ENCODE data around the gene CYP27C1. TPM values are rescaled to one million over a fixed set of nuclear protein-coding genes. Genes with fewer than 3 reads are reported as not detected.
A peak's percentile ranks its signal among the peaks of the same experiment; 100 is the strongest.

Gene CYP27C1
- polyA plus RNA-seq, 2 of the 4 experiments (the other 2 are of a cell fraction) = 2.2 to 4.6 TPM

DNA sequence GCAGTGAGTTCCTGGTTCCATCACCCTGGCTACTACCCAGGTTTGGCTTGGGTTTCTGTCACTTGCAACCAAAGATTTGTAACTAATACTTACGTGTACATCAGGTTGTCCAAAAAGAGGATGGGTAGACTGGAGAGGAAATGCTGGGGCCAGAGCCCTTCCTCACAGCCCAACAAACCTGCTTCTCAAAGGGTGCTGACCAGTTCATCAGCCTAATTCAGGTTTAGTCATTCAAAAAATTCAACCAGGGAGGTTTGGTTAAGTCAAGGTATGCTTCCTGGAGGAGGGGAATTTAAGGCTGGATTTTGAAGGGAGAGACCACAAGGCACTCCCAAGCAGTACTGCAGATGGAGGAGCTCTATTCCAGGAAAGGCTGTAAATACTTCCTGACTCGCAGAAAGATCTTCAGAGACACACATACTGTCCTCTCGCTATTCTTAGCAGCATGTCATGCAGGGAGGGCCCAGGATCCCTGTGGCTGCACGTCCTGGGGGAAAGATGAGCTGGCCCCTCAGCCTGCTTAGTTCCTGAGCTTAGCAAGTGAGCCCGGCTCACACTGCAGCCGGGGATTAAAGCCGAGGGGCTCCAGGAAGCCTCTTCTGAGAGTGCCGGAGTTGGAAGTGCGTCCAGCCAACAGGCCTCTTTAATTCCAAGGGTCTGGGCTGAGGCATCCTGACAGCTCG lies 73.1 kb downstream of the CYP27C1 start:
- Histone ChIP-seq H3K4me3 (no peak overlapping the region), H3K9me3 (peaks cover 10% of the 10 kb centered on the region; the same call in 1 of the 3 replicates), H3K27ac (peak overlapping the region in 1 of 2 experiments; percentile 70; a peak in 2 of 6 replicates), H3K4me1 (peaks cover 24% of the 10 kb centered on the region), H3K4me2 (no peak overlapping the region)
- WGBS (ENCODE audit: missing lambda C conversion rate) = 89% methylated on average over 10 of the region's 10 CpGs
- POLR2A ChIA-PET = no interaction called here
- TF ChIP-seq GATA3 (IDR thresholded peaks at IDR 0.05; ENCODE audit: borderline replicate concordance) (no peak), HOXB13 (CRISPR knock-in tag; IDR thresholded peaks at IDR 0.05; ENCODE audit: low read depth) (no peak)
- TF ChIP-seq, protein P1, sequence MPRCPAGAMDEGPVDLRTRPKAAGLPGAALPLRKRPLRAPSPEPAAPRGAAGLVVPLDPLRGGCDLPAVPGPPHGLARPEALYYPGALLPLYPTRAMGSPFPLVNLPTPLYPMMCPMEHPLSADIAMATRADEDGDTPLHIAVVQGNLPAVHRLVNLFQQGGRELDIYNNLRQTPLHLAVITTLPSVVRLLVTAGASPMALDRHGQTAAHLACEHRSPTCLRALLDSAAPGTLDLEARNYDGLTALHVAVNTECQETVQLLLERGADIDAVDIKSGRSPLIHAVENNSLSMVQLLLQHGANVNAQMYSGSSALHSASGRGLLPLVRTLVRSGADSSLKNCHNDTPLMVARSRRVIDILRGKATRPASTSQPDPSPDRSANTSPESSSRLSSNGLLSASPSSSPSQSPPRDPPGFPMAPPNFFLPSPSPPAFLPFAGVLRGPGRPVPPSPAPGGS (IDR thresholded peaks at IDR 0.05) = no peak
- no peak for ATAC-seq
- DNase-seq (ENCODE audit: low read depth in 1 of 2, low spot score in 1 of 2) = no peak
- CTCF ChIA-PET = interaction anchor here (1.0 kb wide), 1 partner anchor 97 kb away, joined by 3 read pairs; no protein-coding TSS in a partner anchor
- no peak for FAIRE-seq

DNA sequence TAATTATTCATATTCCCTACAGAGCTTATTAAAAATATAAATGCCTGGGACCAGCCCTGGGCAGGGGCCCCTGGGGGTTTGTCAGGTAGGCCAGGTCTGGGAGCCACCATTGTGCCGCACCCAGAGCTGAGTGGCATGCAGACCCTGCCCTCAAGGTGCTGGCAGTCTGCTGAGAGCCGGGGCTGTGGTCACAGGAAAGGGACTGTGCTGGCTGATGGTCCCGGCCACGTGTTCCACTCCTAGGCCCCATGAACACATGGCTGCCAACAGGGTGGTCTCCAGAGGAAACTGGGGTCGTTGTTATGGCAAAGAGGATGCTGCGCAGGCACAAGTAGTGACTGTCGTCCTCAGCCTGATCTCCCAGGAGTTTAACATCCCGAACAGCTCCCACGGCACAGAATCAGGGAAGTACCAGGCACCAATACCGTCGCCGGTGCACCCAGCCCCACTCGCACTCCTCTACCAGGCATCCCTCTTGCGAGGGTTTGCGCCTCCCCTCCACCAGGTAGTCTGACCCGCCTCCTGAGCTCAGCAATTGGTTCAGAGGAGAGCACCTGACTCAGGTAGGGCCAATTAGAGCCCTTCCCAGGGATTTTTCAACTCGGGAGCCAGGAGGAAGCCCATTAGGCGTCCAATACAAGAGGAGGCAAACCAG lies 73.9 kb downstream of the CYP27C1 start:
- Histone ChIP-seq H3K9me3 (peaks cover 5% of the 10 kb centered on the region; the same call in 1 of the 3 replicates), H3K27ac (peak overlapping the region in 1 of 2 experiments; percentile 70; a peak in 3 of 6 replicates), H3K4me2 (no peak overlapping the region), H3K4me3 (no peak overlapping the region), H3K4me1 (peaks cover 24% of the 10 kb centered on the region)
- CTCF ChIA-PET = interaction anchor here (0.7 to 1.1 kb wide), 3 partner anchors 11 to 66 kb away, joined by 3 to 5 read pairs (median 4); no protein-coding TSS in a partner anchor
- no peak for TF ChIP-seq MAFK (IDR thresholded peaks at IDR 0.05; ENCODE audit: partially characterized antibody)
- no peak for TF ChIP-seq ZFP36 (IDR thresholded peaks at IDR 0.05; ENCODE audit: borderline replicate concordance, partially characterized antibody)
- TF ChIP-seq, protein P2, sequence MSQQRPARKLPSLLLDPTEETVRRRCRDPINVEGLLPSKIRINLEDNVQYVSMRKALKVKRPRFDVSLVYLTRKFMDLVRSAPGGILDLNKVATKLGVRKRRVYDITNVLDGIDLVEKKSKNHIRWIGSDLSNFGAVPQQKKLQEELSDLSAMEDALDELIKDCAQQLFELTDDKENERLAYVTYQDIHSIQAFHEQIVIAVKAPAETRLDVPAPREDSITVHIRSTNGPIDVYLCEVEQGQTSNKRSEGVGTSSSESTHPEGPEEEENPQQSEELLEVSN (IDR thresholded peaks at IDR 0.05; ENCODE audit: borderline replicate concordance, low read depth) = no peak
- TF ChIP-seq, protein P3, sequence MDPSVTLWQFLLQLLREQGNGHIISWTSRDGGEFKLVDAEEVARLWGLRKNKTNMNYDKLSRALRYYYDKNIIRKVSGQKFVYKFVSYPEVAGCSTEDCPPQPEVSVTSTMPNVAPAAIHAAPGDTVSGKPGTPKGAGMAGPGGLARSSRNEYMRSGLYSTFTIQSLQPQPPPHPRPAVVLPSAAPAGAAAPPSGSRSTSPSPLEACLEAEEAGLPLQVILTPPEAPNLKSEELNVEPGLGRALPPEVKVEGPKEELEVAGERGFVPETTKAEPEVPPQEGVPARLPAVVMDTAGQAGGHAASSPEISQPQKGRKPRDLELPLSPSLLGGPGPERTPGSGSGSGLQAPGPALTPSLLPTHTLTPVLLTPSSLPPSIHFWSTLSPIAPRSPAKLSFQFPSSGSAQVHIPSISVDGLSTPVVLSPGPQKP (IDR thresholded peaks at IDR 0.05; ENCODE audit: low read depth, low read length) = no peak
- TF ChIP-seq, protein P4, sequence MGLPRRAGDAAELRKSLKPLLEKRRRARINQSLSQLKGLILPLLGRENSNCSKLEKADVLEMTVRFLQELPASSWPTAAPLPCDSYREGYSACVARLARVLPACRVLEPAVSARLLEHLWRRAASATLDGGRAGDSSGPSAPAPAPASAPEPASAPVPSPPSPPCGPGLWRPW (IDR thresholded peaks at IDR 0.05) = no peak
- TF ChIP-seq, protein P5, sequence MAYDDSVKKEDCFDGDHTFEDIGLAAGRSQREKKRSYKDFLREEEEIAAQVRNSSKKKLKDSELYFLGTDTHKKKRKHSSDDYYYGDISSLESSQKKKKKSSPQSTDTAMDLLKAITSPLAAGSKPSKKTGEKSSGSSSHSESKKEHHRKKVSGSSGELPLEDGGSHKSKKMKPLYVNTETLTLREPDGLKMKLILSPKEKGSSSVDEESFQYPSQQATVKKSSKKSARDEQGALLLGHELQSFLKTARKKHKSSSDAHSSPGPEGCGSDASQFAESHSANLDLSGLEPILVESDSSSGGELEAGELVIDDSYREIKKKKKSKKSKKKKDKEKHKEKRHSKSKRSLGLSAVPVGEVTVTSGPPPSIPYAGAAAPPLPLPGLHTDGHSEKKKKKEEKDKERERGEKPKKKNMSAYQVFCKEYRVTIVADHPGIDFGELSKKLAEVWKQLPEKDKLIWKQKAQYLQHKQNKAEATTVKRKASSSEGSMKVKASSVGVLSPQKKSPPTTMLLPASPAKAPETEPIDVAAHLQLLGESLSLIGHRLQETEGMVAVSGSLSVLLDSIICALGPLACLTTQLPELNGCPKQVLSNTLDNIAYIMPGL (CRISPR knock-in tag; IDR thresholded peaks at IDR 0.05; ENCODE audit: borderline replicate concordance) = no peak
- TF ChIP-seq EP300 (IDR thresholded peaks at IDR 0.05) = no peak
- no peak for TF ChIP-seq HEYL (CRISPR knock-in tag; IDR thresholded peaks at IDR 0.05)
- TF ChIP-seq ZSCAN20 (CRISPR knock-in tag; IDR thresholded peaks at IDR 0.05) = no peak
- TF ChIP-seq, protein P6, sequence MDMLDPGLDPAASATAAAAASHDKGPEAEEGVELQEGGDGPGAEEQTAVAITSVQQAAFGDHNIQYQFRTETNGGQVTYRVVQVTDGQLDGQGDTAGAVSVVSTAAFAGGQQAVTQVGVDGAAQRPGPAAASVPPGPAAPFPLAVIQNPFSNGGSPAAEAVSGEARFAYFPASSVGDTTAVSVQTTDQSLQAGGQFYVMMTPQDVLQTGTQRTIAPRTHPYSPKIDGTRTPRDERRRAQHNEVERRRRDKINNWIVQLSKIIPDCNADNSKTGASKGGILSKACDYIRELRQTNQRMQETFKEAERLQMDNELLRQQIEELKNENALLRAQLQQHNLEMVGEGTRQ (IDR thresholded peaks at IDR 0.05) = no peak
- WGBS (ENCODE audit: missing lambda C conversion rate) = 85% methylated on average over 17 of the region's 18 CpGs
- ATAC-seq (no peak), FAIRE-seq (no peak), DNase-seq (ENCODE audit: low read depth in 1 of 2, low spot score in 1 of 2) (no peak)
- POLR2A ChIA-PET = no interaction called here
